SK-N-SH (cell line): ENCODE data around the gene CTTN. TPM values are rescaled to one million over a fixed set of nuclear protein-coding genes. Genes with fewer than 3 reads are reported as not detected.

ENCODE experiments used
- CTCF ChIA-PET: fragments of 300-600, 350-600 bp; formaldehyde crosslinking; extraction: SDS; loops from one replicate; lab custom pipeline; 2021; lab: Yijun Ruan, JAX
- POLR2A ChIA-PET: fragments of 350-600 bp; sonication (Branson Sonifier 250); formaldehyde crosslinking; extraction: SDS; loops from one replicate; lab custom pipeline; 2020; ENCODE audit warnings: antibody characterized with exemption, inconsistent platforms; lab: Yijun Ruan, JAX
- DNase-seq: peaks from one replicate; pipeline ENCODE4 v3.0.0; 2012
- H2AFZ ChIP-seq: fragments of 200-600 bp; sonication (generic); 2 replicates; pipeline ENCODE4 v1.8.1; 2016; ENCODE audit warnings: antibody characterized with exemption, mild to moderate bottlenecking, low read depth
- H3F3A ChIP-seq: fragments of 200-600 bp; sonication (generic); replicated peaks from 2 replicates; pipeline ENCODE3; 2016; ENCODE audit warnings: antibody characterized with exemption, mild to moderate bottlenecking; ENCODE audit not compliant: insufficient read depth
- H3K27ac ChIP-seq, 2 experiments: fragments of 200-500 bp in 1 of 2; fragments of 200-600 bp in 1 of 2; sonication (Bioruptor generic) in 1 of 2; sonication (generic), shearing (Covaris generic) in 1 of 2; 2 replicates each; pipeline versions ENCODE4 v1.5.1 to v1.6.1; 2014 to 2016; ENCODE audit warnings: low read depth in 2 of 2, inconsistent platforms in 1 of 2, low read length in 1 of 2, mild to moderate bottlenecking in 1 of 2, mixed read lengths in 1 of 2
- H3K27me3 ChIP-seq: fragments of 200-600 bp; sonication (generic), shearing (Covaris generic); 2 replicates; pipeline ENCODE4 v1.6.1; 2016; ENCODE audit warnings: mixed run types; ENCODE audit not compliant: insufficient read depth
- H3K36me3 ChIP-seq, 2 experiments: fragments of 200-500 bp in 1 of 2; fragments of 200-600 bp in 1 of 2; sonication (Bioruptor generic) in 1 of 2; sonication (generic) in 1 of 2; replicated peaks in 1 of 2; 2 replicates each; pipeline versions ENCODE3 to v1.5.1; 2014 to 2016; ENCODE audit warnings: low read length in 1 of 2, mild to moderate bottlenecking in 1 of 2; ENCODE audit not compliant: insufficient read depth in 2 of 2, control insufficient read depth in 1 of 2
- H3K4me1 ChIP-seq, 2 experiments: fragments of 200-500 bp in 1 of 2; fragments of 200-600 bp in 1 of 2; sonication (Bioruptor generic) in 1 of 2; sonication (generic), shearing (Covaris generic) in 1 of 2; 2 replicates each; pipeline versions ENCODE4 v1.5.1 to v1.6.1; 2014 to 2016; ENCODE audit warnings: low read depth in 1 of 2, low read length in 1 of 2, mixed run types in 1 of 2; ENCODE audit not compliant: insufficient read depth in 2 of 2, control insufficient read depth in 1 of 2
- H3K4me2 ChIP-seq: fragments of 200-600 bp; sonication (generic), shearing (Covaris generic); 2 replicates; pipeline ENCODE4 v1.6.1; 2017; ENCODE audit warnings: mixed run types
- H3K4me3 ChIP-seq, 2 experiments: fragments of 200-500 bp in 1 of 2; fragments of 200-600 bp in 1 of 2; sonication (Bioruptor generic) in 1 of 2; sonication (generic), shearing (Covaris generic) in 1 of 2; 2 replicates each; pipeline versions ENCODE4 v1.5.1 to v1.8.1; 2014 to 2016; ENCODE audit warnings: low read depth in 2 of 2, inconsistent platforms in 1 of 2, low read length in 1 of 2, mild to moderate bottlenecking in 1 of 2, mixed read lengths in 1 of 2, moderate library complexity in 1 of 2
- H3K79me2 ChIP-seq: fragments of 200-600 bp; sonication (generic); 2 replicates; pipeline ENCODE4 v1.8.1; 2017; ENCODE audit warnings: mild to moderate bottlenecking; ENCODE audit not compliant: insufficient read depth
- H3K9ac ChIP-seq: fragments of 200-600 bp; sonication (generic); 2 replicates; pipeline ENCODE4 v1.6.1; 2017; ENCODE audit warnings: mixed run types
- H3K9me2 ChIP-seq: fragments of 200-600 bp; sonication (generic); 2 replicates; pipeline ENCODE4 v1.6.1; 2017; ENCODE audit warnings: mixed run types
- H3K9me3 ChIP-seq: fragments of 200-600 bp; sonication (generic); 2 replicates; pipeline ENCODE4 v1.6.1; 2017; ENCODE audit warnings: mixed run types, mild to moderate bottlenecking, moderate library complexity
- H4K20me1 ChIP-seq: fragments of 200-600 bp; sonication (generic); 2 replicates; pipeline ENCODE4 v1.6.1; 2017; ENCODE audit warnings: mild to moderate bottlenecking, mixed run types; ENCODE audit not compliant: insufficient read depth
- EP300 ChIP-seq, 2 experiments: IDR thresholded peaks; 2 replicates each; pipeline versions ENCODE4 v1.4.0 to v1.6.1; 2012; ENCODE audit warnings: borderline replicate concordance in 1 of 2, low read depth in 1 of 2, low read length in 1 of 2
- EZH2phosphoT487 ChIP-seq: fragments of 200-600 bp; sonication (generic); IDR thresholded peaks from 2 replicates; pipeline ENCODE4 v1.6.1; 2017; ENCODE audit warnings: low read depth, mixed run types, mild to moderate bottlenecking, antibody characterized with exemption, moderate library complexity, borderline replicate concordance
- FOXM1 ChIP-seq: IDR thresholded peaks from 2 replicates; pipeline ENCODE4 v1.4.0; 2012; ENCODE audit warnings: low read depth, mild to moderate bottlenecking
- GATA2 ChIP-seq: sonication (generic); formaldehyde crosslinking; IDR thresholded peaks from 2 replicates; pipeline ENCODE4 v1.5.0; 2020; ENCODE audit warnings: mild to moderate bottlenecking, missing genetic modification reagents
- IRF3 ChIP-seq: fragments of 150-350 bp; IDR thresholded peaks from 2 replicates; pipeline ENCODE4 v1.6.1; 2016; ENCODE audit warnings: mild to moderate bottlenecking, low read depth, low read length
- MAX ChIP-seq: IDR thresholded peaks from 2 replicates; pipeline ENCODE4 v1.4.0; 2012; ENCODE audit warnings: low read depth
- NRF1 ChIP-seq: IDR thresholded peaks from 2 replicates; pipeline ENCODE4 v1.6.1; 2012; ENCODE audit warnings: low read depth, mild to moderate bottlenecking, low read length
- POLR2AphosphoS5 ChIP-seq: IDR thresholded peaks from 2 replicates; pipeline ENCODE4 v1.6.1; 2012; ENCODE audit warnings: low read depth, low read length
- REST ChIP-seq: IDR thresholded peaks from 2 replicates; pipeline ENCODE4 v1.6.1; 2012; ENCODE audit warnings: mild to moderate bottlenecking, low read depth, low read length, moderate library complexity
- RFX5 ChIP-seq: IDR thresholded peaks from 2 replicates; pipeline ENCODE4 v1.6.1; 2012; ENCODE audit warnings: mild to moderate bottlenecking, improper control_type of control experiment, low read length
- RXRA ChIP-seq: IDR thresholded peaks from 2 replicates; pipeline ENCODE4 v1.4.0; 2012; ENCODE audit warnings: low read depth, mild to moderate bottlenecking, borderline replicate concordance
- SMC3 ChIP-seq: IDR thresholded peaks from 2 replicates; pipeline ENCODE4 v1.6.1; 2012; ENCODE audit warnings: low read depth, low read length, improper control_type of control experiment
- TAF1 ChIP-seq: IDR thresholded peaks from 2 replicates; pipeline ENCODE4 v1.6.1; 2012; ENCODE audit warnings: low read depth, mild to moderate bottlenecking, low read length, moderate library complexity, borderline replicate concordance
- YY1 ChIP-seq: IDR thresholded peaks from 2 replicates; pipeline ENCODE4 v1.4.0; 2012; ENCODE audit warnings: low read depth, mild to moderate bottlenecking
- ZBTB33 ChIP-seq: IDR thresholded peaks from 2 replicates; pipeline ENCODE4 v1.4.0; 2012; ENCODE audit warnings: low read depth, borderline replicate concordance
- WGBS: methylation state at CpG from one replicate; pipeline ENCODE4 v1.1.6; 2017; ENCODE audit warnings: low lambda C conversion rate; 5-methylcytosine and 5-hydroxymethylcytosine counted together
- polyA plus RNA-seq, 3 experiments: library from polyadenylated mRNA; depleted of rRNA; stranded (reverse); fragments of >200 nt; gene quantifications; 2 replicates each; pipeline ENCODE4 v1.2.3, GENCODE V29; 2012
- TF ChIP-seq, protein P1 (sequence below): IDR thresholded peaks from 2 replicates; pipeline ENCODE4 v1.4.0; 2012; ENCODE audit warnings: low read depth, borderline replicate concordance
- TF ChIP-seq, protein P2 (sequence below): fragments of 200-600 bp; sonication (generic); IDR thresholded peaks from 2 replicates; pipeline ENCODE4 v1.6.1; 2017; ENCODE audit warnings: antibody characterized with exemption, mild to moderate bottlenecking, moderate library complexity

The CTTN gene
- polyA plus RNA-seq, 1 of the 3 experiments (the other 2 are of a cell fraction) = 243 TPM

- no peaks in the 10 kb centered on the region for H3K9me2 ChIP-seq
- H2AFZ ChIP-seq = no peak overlapping the region
- ChIA-PET POLR2A (no interaction called here), CTCF (no interaction called here)
- no peak for DNase-seq
- no peak overlapping the region for H3K4me3 ChIP-seq
- no peaks in the 10 kb centered on the region for H3K9me3 ChIP-seq
- peaks cover 12% of the 10 kb centered on the region; the same call in 1 of the 2 replicates for H4K20me1 ChIP-seq
- H3K79me2 ChIP-seq = peaks cover 5% of the 10 kb centered on the region; the same call in 1 of the 2 replicates
- TF ChIP-seq GATA2 (CRISPR knock-in tag) = no peak
- no peak for TF ChIP-seq POLR2AphosphoS5
- no peak for TF ChIP-seq FOXM1
- TF ChIP-seq RFX5 = no peak
- TF ChIP-seq, protein P1, sequence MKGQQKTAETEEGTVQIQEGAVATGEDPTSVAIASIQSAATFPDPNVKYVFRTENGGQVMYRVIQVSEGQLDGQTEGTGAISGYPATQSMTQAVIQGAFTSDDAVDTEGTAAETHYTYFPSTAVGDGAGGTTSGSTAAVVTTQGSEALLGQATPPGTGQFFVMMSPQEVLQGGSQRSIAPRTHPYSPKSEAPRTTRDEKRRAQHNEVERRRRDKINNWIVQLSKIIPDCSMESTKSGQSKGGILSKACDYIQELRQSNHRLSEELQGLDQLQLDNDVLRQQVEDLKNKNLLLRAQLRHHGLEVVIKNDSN = no peak
- no peak for TF ChIP-seq MAX
- TF ChIP-seq IRF3 = no peak
- TF ChIP-seq SMC3 = no peak
- no peak for TF ChIP-seq RXRA
- no peak for TF ChIP-seq YY1
- no peak for TF ChIP-seq EZH2phosphoT487
- TF ChIP-seq ZBTB33 = no peak
- WGBS = 94% methylated on average over 14 of the region's 15 CpGs
- H3K36me3 ChIP-seq = peaks cover 37 to 87% of the 10 kb centered on the region in 2 experiments
- no peaks in the 10 kb centered on the region for H3K27me3 ChIP-seq
- no peaks in the 10 kb centered on the region for H3K4me1 ChIP-seq
- H3K27ac ChIP-seq = no peak overlapping the region
- H3K4me2 ChIP-seq = no peak overlapping the region
- no peaks in the 10 kb centered on the region for H3F3A ChIP-seq
- H3K9ac ChIP-seq = no peak overlapping the region
Observed at GRCh38 chr11:70432580-70432979, 34.3 kb downstream of the CTTN start.

DNA sequence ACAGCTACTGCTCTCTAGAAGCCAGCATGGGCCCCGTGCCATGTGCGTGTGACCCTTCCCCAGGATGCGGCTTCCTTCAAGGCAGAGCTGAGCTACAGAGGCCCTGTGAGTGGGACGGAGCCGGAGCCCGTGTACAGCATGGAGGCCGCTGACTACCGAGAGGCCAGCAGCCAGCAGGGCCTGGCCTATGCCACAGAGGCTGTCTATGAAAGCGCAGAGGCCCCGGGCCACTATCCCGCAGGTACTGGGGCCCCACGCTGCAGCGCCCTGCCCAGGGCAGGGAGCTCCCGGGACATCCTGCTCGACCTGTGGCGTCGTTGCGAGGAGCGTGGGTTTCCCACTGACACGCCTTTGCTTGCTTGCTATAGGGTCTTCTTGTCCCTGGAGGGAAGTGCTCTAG is 34.7 kb downstream of the CTTN start:
- no peak overlapping the region for H3K4me2 ChIP-seq
- no peaks in the 10 kb centered on the region for H3K4me1 ChIP-seq
- DNase-seq = no peak
- H3K79me2 ChIP-seq = peaks cover 5% of the 10 kb centered on the region; the same call in 1 of the 2 replicates
- H3K27ac ChIP-seq = no peak overlapping the region
- TF ChIP-seq TAF1 (no peak), REST (no peak), NRF1 (no peak), EP300 (IDR thresholded peaks at IDR 0.05; ENCODE audit: borderline replicate concordance in 1 of 2, low read depth in 1 of 2, low read length in 1 of 2) (no peak)
- TF ChIP-seq, protein P2, sequence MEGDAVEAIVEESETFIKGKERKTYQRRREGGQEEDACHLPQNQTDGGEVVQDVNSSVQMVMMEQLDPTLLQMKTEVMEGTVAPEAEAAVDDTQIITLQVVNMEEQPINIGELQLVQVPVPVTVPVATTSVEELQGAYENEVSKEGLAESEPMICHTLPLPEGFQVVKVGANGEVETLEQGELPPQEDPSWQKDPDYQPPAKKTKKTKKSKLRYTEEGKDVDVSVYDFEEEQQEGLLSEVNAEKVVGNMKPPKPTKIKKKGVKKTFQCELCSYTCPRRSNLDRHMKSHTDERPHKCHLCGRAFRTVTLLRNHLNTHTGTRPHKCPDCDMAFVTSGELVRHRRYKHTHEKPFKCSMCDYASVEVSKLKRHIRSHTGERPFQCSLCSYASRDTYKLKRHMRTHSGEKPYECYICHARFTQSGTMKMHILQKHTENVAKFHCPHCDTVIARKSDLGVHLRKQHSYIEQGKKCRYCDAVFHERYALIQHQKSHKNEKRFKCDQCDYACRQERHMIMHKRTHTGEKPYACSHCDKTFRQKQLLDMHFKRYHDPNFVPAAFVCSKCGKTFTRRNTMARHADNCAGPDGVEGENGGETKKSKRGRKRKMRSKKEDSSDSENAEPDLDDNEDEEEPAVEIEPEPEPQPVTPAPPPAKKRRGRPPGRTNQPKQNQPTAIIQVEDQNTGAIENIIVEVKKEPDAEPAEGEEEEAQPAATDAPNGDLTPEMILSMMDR = no peak
- WGBS = 100% methylated on average over 4 of the region's 20 CpGs
- no peaks in the 10 kb centered on the region for H3K27me3 ChIP-seq
- no peaks in the 10 kb centered on the region for H3K9me2 ChIP-seq
- no peak overlapping the region for H3K4me3 ChIP-seq
- H2AFZ ChIP-seq = no peak overlapping the region
- ChIA-PET CTCF (interaction anchor here (1.2 to 1.5 kb wide), 2 partner anchors 34 to 281 kb away, joined by 3 to 4 read pairs; no protein-coding TSS in a partner anchor), POLR2A (no interaction called here)
- H3K36me3 ChIP-seq = peaks cover 33 to 82% of the 10 kb centered on the region in 2 experiments
- H3K9ac ChIP-seq = no peak overlapping the region
- no peaks in the 10 kb centered on the region for H3K9me3 ChIP-seq
- peaks cover 12% of the 10 kb centered on the region; the same call in 1 of the 2 replicates for H4K20me1 ChIP-seq
- H3F3A ChIP-seq = no peaks in the 10 kb centered on the region
